HG02970 (cell line): ENCODE results near the gene SLCO2A1.

Source experiments
- ATAC-seq: cut with Tn5 transposase; IDR thresholded peaks from one replicate; pipeline ENCODE4 v1.9.1; 2021; ENCODE audit warnings: mild to moderate bottlenecking, moderate library complexity, moderate number of reproducible peaks; ENCODE audit not compliant: unreplicated experiment, low FRiP score

The SLCO2A1 gene

GRCh38 chr3:133915685-133916658, 113.8 kb downstream of the SLCO2A1 start:
- ATAC-seq = no peak

GRCh38 chr3:133914839-133915600, 114.7 kb downstream of the SLCO2A1 start:
- no peak for ATAC-seq

- no peak for ATAC-seq
Measured at GRCh38 chr3:133910422-133910821, 119.3 kb downstream of the SLCO2A1 start.

GRCh38 chr3:133905376-133905775, 124.3 kb downstream of the SLCO2A1 start:
- no peak for ATAC-seq

- no peak for ATAC-seq
Measured at GRCh38 chr3:133901847-133902246, 127.9 kb downstream of the SLCO2A1 start.

- no peak for ATAC-seq
Measured at GRCh38 chr3:133901083-133901482, 128.6 kb downstream of the SLCO2A1 start.

GRCh38 chr3:133899311-133899710, 130.4 kb downstream of the SLCO2A1 start:
- no peak for ATAC-seq

- no peak for ATAC-seq
Measured at GRCh38 chr3:133897547-133897946, 132.2 kb downstream of the SLCO2A1 start.

- no peak for ATAC-seq
Measured at GRCh38 chr3:133896002-133896761, 133.5 kb downstream of the SLCO2A1 start.

- no peak for ATAC-seq
Measured at GRCh38 chr3:133895208-133896001, 134.3 kb downstream of the SLCO2A1 start, which contains the start of gene RAB6B. Gene RAB6B, minus strand, starts transcription at chr3:133895882. Its CDS starts 416 bp downstream, at chr3:133895466.

GRCh38 chr3:133894353-133895207, 135.1 kb downstream of the SLCO2A1 start:
- ATAC-seq = no peak

GRCh38 chr3:133893683-133894352, 135.9 kb downstream of the SLCO2A1 start:
- no peak for ATAC-seq

- no peak for ATAC-seq
Measured at GRCh38 chr3:133892541-133893231, 137.0 kb downstream of the SLCO2A1 start.

GRCh38 chr3:133891662-133892378, 137.9 kb downstream of the SLCO2A1 start:
- ATAC-seq = no peak

GRCh38 chr3:133890972-133891644, 138.6 kb downstream of the SLCO2A1 start:
- no peak for ATAC-seq

- no peak for ATAC-seq
Measured at GRCh38 chr3:133890037-133890436, 139.7 kb downstream of the SLCO2A1 start.
